Measurements from ENCODE around the gene ZNF581. TPM values are rescaled to one million over a fixed set of nuclear protein-coding genes. Genes with fewer than 3 reads are reported as not detected.

The ZNF581 gene
- total and polyA plus RNA-seq, 11 donors: 4.7 to 12.7 (median 7.2) TPM

GRCh38 chr19:55649268-55650125 is 6.0 kb downstream of the ZNF581 start:
- H3K27me3 ChIP-seq: no peaks in the 10 kb centered on the region
- H3K36me3 ChIP-seq: peaks cover 0 to 18% (median 13%) of the 10 kb centered on the region in 9 donors
- H3K4me3 ChIP-seq: peak overlapping the region in 9 of 12 donors; percentile 68 to 96 (median 86)
- intact Hi-C loops (cut with DNase I): no loop called here
- 73 to 93% (median 77%) methylated on average over 9 to 17 of the region's 17 CpGs for WGBS, 4 donors
- TF ChIP-seq POLR2A (IDR thresholded peaks at IDR 0.05): no peak
- TF ChIP-seq CTCF (IDR thresholded peaks at IDR 0.05): no peak
- DNase-seq: no peak
- no peak for ATAC-seq
- no peaks in the 10 kb centered on the region for H3K9me3 ChIP-seq
- H3K4me1 ChIP-seq: peaks cover 4 to 39% (median 23%) of the 10 kb centered on the region in 12 donors
- peak overlapping the region in 9 of 12 donors; percentile 77 to 93 (median 89) for H3K27ac ChIP-seq

- ATAC-seq (no peak), DNase-seq (no peak)
- 86 to 94% (median 93%) methylated on average over 4 of the region's 4 CpGs for WGBS, 4 donors
- intact Hi-C loops (cut with DNase I): no loop called here
- H3K36me3 ChIP-seq: peaks cover 0 to 12% (median 7%) of the 10 kb centered on the region in 9 donors
- peaks cover 4 to 33% (median 22%) of the 10 kb centered on the region in 12 donors for H3K4me1 ChIP-seq
- no peak overlapping the region for H3K27ac ChIP-seq
- no peaks in the 10 kb centered on the region for H3K9me3 ChIP-seq
- H3K4me3 ChIP-seq: no peak overlapping the region
- H3K27me3 ChIP-seq: no peaks in the 10 kb centered on the region
- TF ChIP-seq CTCF (IDR thresholded peaks at IDR 0.05): no peak
- TF ChIP-seq POLR2A (IDR thresholded peaks at IDR 0.05): no peak
Observed at GRCh38 chr19:55650126-55650557, 6.7 kb downstream of the ZNF581 start.

- 90 to 93% (median 91%) methylated on average over 15 to 17 of the region's 17 CpGs for WGBS, 4 donors
- intact Hi-C loops (cut with DNase I): no loop called here
Observed at GRCh38 chr19:55650602-55651230, 7.3 kb downstream of the ZNF581 start.

More at GRCh38 chr19:55650602-55651230, 7.3 kb downstream of the ZNF581 start:
- DNase-seq: no peak
- Histone ChIP-seq H3K27ac (no peak overlapping the region), H3K4me1 (peaks cover 4 to 33% (median 26%) of the 10 kb centered on the region in 12 donors), H3K36me3 (peaks cover 0 to 6% (median 2%) of the 10 kb centered on the region in 9 donors), H3K27me3 (no peaks in the 10 kb centered on the region), H3K9me3 (no peaks in the 10 kb centered on the region), H3K4me3 (no peak overlapping the region)
- ATAC-seq: no peak
- TF ChIP-seq POLR2A (IDR thresholded peaks at IDR 0.05) (no peak), CTCF (IDR thresholded peaks at IDR 0.05) (no peak)

All from heart left ventricle (tissue), 16 donors.